Mammary microvascular endothelial cell (primary cell): ENCODE results near the gene REEP3. TPM values are rescaled to one million over a fixed set of nuclear protein-coding genes. Genes with fewer than 3 reads are reported as not detected.

Experiments used
- total RNA-seq: library from RNA; depleted of rRNA; stranded (reverse); fragments of >200 nt; gene quantifications from 2 replicates; pipeline ENCODE4 v1.2.3, GENCODE V29; 2015

REEP3 gene, protein sequence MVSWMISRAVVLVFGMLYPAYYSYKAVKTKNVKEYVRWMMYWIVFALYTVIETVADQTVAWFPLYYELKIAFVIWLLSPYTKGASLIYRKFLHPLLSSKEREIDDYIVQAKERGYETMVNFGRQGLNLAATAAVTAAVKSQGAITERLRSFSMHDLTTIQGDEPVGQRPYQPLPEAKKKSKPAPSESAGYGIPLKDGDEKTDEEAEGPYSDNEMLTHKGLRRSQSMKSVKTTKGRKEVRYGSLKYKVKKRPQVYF
- total RNA-seq = 60.5 and 69.7 TPM in 2 replicates

DNA sequence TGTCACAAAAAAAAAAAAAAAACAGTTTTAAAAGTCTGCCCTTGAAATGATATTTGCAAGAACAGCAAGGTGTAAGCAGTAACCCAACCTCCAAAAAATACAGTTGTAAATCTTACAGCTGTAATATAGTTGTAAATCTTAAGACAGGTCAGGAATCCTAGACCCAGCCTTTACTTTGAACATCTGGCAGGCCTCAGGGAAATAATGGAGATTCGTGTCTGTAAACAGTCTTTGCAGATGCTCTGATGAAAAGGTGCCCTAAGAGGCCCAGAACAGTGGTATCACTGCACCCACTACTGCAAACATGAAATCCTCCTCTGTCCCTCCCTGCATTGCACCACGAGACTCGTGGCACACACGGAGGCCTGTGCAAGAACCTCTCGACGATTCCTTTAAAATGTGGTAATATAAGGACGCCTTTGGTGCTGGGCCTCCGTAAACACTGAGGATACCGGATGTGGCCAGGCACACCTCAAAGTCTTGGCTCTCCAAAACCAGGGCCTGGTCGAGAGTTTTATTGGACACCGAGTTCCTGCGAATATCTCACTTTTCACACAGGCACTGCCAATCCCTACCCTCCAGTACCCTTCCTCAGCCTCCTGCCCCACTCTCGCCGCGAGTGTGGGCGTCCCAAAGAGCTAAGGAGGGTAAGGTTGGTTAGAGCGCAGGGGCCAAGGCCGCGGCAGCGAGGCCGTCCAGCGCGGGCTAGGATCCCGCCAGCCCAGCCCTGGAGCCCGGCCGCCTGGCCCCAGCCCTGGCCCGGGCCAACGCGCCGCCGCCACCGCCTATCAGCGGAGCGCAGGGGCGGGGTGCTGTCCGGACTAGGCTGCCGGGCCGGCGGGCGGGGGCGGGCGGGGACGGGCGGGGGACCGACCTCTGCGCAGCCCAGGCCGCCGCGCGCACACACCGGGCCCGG is at the start of gene REEP3:
Gene REEP3 (plus strand): TSS at position 902 of the 916 bp plus-strand sequence. CDS start 145 bp downstream, outside the sequence.

Other genes starting within 250 kb of the REEP3 start
- gene JMJD1C, start 55.4 kb upstream of the REEP3 start, total RNA-seq = 86.7 and 107 TPM in 2 replicates